CD14-positive monocyte (primary cell): ENCODE measurements around the gene PAFAH1B2. TPM values are rescaled to one million over a fixed set of nuclear protein-coding genes. Genes with fewer than 3 reads are reported as not detected.
"Not testable (repeated sequence)": the region's sequence is repeated elsewhere in the genome, so short reads cannot be mapped to it uniquely, and the experiment has no call there.

Experiments
- DNase-seq, 3 donors: peaks; one replicate each; pipeline ENCODE4 v3.0.0-alpha.2; 2011 to 2022
- H2AFZ ChIP-seq: 2 replicates; pipeline ENCODE4 v1.6.0; 2012; ENCODE audit warnings: mild to moderate bottlenecking, low read depth, low read length, inconsistent platforms; ENCODE audit not compliant: insufficient read depth, poor library complexity, severe bottlenecking
- H3K27ac ChIP-seq, 2 donors: 1 replicate in 1 of 2; 2 replicates in 1 of 2; pipeline ENCODE4 v1.5.1; 2012 to 2013; ENCODE audit warnings: low read length in 2 of 2, control low read depth in 1 of 2, inconsistent platforms in 1 of 2, low read depth in 1 of 2, mild to moderate bottlenecking in 1 of 2
- H3K27me3 ChIP-seq, 2 donors: one replicate each; pipeline versions ENCODE4 v1.6.0 to v1.6.1; 2011 to 2013; ENCODE audit warnings: low read length in 2 of 2; ENCODE audit not compliant: control insufficient read depth in 2 of 2, insufficient read depth in 2 of 2
- H3K36me3 ChIP-seq, 2 donors: replicated peaks in 1 of 2; 1 replicate in 1 of 2; 2 replicates in 1 of 2; pipeline versions ENCODE4 v1.5.1 to v1.6.1; 2012 to 2013; ENCODE audit warnings: low read length in 2 of 2, control low read depth in 1 of 2, inconsistent platforms in 1 of 2, mild to moderate bottlenecking in 1 of 2; ENCODE audit not compliant: insufficient read depth in 2 of 2, control insufficient read depth in 1 of 2
- H3K4me1 ChIP-seq, 2 donors: 1 replicate in 1 of 2; 2 replicates in 1 of 2; pipeline versions ENCODE4 v1.5.1 to v1.6.1; 2012 to 2013; ENCODE audit warnings: low read length in 2 of 2, control low read depth in 1 of 2, inconsistent platforms in 1 of 2, mild to moderate bottlenecking in 1 of 2, moderate library complexity in 1 of 2; ENCODE audit not compliant: insufficient read depth in 2 of 2, control insufficient read depth in 1 of 2
- H3K4me2 ChIP-seq: replicated peaks from 2 replicates; pipeline ENCODE3; 2012; ENCODE audit warnings: low read length, moderate library complexity, mild to moderate bottlenecking; ENCODE audit not compliant: poor library complexity, severe bottlenecking; ENCODE audit errors: extremely low read depth
- H3K4me3 ChIP-seq, 3 experiments: fragments of 200-600 bp in 1 of 3; sonication (generic) in 1 of 3; replicated peaks in 1 of 3; 1 replicate in 2 of 3; 2 replicates in 1 of 3; pipeline ENCODE4 v1.5.1; 2011 to 2013; ENCODE audit warnings: low read length in 3 of 3, mild to moderate bottlenecking in 3 of 3, control low read depth in 2 of 3, low read depth in 2 of 3, inconsistent platforms in 1 of 3, moderate library complexity in 1 of 3
- H3K79me2 ChIP-seq: 2 replicates; pipeline ENCODE4 v1.6.0; 2012; ENCODE audit warnings: mild to moderate bottlenecking, control low read depth, inconsistent platforms, low read length, moderate library complexity; ENCODE audit not compliant: insufficient read depth
- H3K9ac ChIP-seq: 2 replicates; pipeline ENCODE4 v1.6.0; 2017; ENCODE audit warnings: low read length, mild to moderate bottlenecking; ENCODE audit not compliant: insufficient read depth, poor library complexity, severe bottlenecking
- H3K9me3 ChIP-seq, 2 donors: replicated peaks in 1 of 2; 1 replicate in 1 of 2; 2 replicates in 1 of 2; pipeline versions ENCODE4 v1.5.1 to v1.6.1; 2012 to 2013; ENCODE audit warnings: low read length in 2 of 2, control low read depth in 1 of 2; ENCODE audit not compliant: control insufficient read depth in 1 of 2, insufficient read depth in 1 of 2
- H4K20me1 ChIP-seq: 2 replicates; pipeline ENCODE4 v1.6.0; 2012; ENCODE audit warnings: mild to moderate bottlenecking, low read length, control low read depth, moderate library complexity; ENCODE audit not compliant: insufficient read depth
- H3K27ac Mint-ChIP-seq, 7 donors: one replicate each; pipeline ENCODE4 v1.8.0; 2020; ENCODE audit warnings: mild to moderate bottlenecking in 7 of 7, mixed read lengths in 7 of 7, moderate library complexity in 6 of 7, inconsistent platforms in 2 of 7
- H3K27me3 Mint-ChIP-seq, 3 donors: one replicate each; pipeline ENCODE4 v1.8.0; 2021 to 2022; ENCODE audit warnings: low read depth in 3 of 3, mild to moderate bottlenecking in 3 of 3, mixed read lengths in 3 of 3, moderate library complexity in 3 of 3, inconsistent platforms in 1 of 3
- H3K36me3 Mint-ChIP-seq, 2 donors: one replicate each; pipeline ENCODE4 v1.8.0; 2020; ENCODE audit warnings: mixed read lengths in 2 of 2, inconsistent platforms in 1 of 2, mild to moderate bottlenecking in 1 of 2
- H3K4me1 Mint-ChIP-seq: one replicate; pipeline ENCODE4 v1.8.0; 2020; ENCODE audit warnings: mild to moderate bottlenecking, mixed read lengths
- H3K4me3 Mint-ChIP-seq, 2 donors: one replicate each; pipeline ENCODE4 v1.8.0; 2020; ENCODE audit warnings: mild to moderate bottlenecking in 2 of 2, mixed read lengths in 2 of 2, moderate library complexity in 1 of 2
- H3K9me3 Mint-ChIP-seq, 7 donors: one replicate each; pipeline ENCODE4 v1.8.0; 2020 to 2022; ENCODE audit warnings: mixed read lengths in 7 of 7, mild to moderate bottlenecking in 6 of 7, moderate library complexity in 6 of 7, inconsistent platforms in 2 of 7
- CTCF ChIP-seq: fragments of 200-600 bp; IDR thresholded peaks from one replicate; pipeline ENCODE4 v1.8.0; 2022; ENCODE audit warnings: antibody characterized with exemption, mild to moderate bottlenecking
- WGBS: methylation state at CpG from one replicate; pipeline ENCODE4 v1.1.5; 2013; ENCODE audit warnings: missing lambda C conversion rate; ENCODE audit not compliant: insufficient coverage; 5-methylcytosine and 5-hydroxymethylcytosine counted together
- intact Hi-C, 2 donors: fragments of 100-400 bp; cut with micrococcal nuclease; formaldehyde crosslinking; loops; one replicate each; pipeline versions ENCODE4 v1.15.0 to v1.15.1; 2023
- polyA plus RNA-seq, 3 donors: library from polyadenylated mRNA; depleted of rRNA in 1 of 3; unstranded in 2 of 3; stranded (reverse) in 1 of 3; fragments of 300-500 nt in 2 of 3; fragments of >200 nt in 1 of 3; fragmentation: Illumina TruSeq in 2 of 3; gene quantifications; 1 replicate in 2 of 3; 2 replicates in 1 of 3; pipeline ENCODE4 v1.2.3, GENCODE V29; 2012 to 2021

Gene PAFAH1B2
- polyA plus RNA-seq, 3 donors, result 16.9 to 25.1 (median 23.7) TPM

- H3K79me2 ChIP-seq, result peaks cover 25% of the 10 kb centered on the region
- intact Hi-C loops, result loop anchor here (5.0 kb wide), 2 partner anchors 40 to 45 kb away; no protein-coding TSS in a partner anchor
- WGBS, result 94% methylated on average over 13 of the region's 22 CpGs
- no peak overlapping the region for H3K4me3 ChIP-seq
- no peak overlapping the region for H3K4me3 Mint-ChIP-seq
- no peaks in the 10 kb centered on the region for H4K20me1 ChIP-seq
- H3K9me3 ChIP-seq, result no peaks in the 10 kb centered on the region
- no peak overlapping the region for H2AFZ ChIP-seq
- no peak for DNase-seq
- H3K9me3 Mint-ChIP-seq, result no peaks in the 10 kb centered on the region
- H3K27me3 ChIP-seq, result no peaks in the 10 kb centered on the region
- no peak overlapping the region for H3K27ac ChIP-seq
- H3K36me3 Mint-ChIP-seq, result peaks cover 38 to 52% of the 10 kb centered on the region in 2 donors
- peaks cover 49% of the 10 kb centered on the region for H3K4me1 Mint-ChIP-seq
- H3K36me3 ChIP-seq, result peaks cover 19 to 34% of the 10 kb centered on the region in 2 donors
- no peak overlapping the region for H3K4me2 ChIP-seq
- H3K9ac ChIP-seq, result no peak overlapping the region
- H3K27ac Mint-ChIP-seq, result no peak overlapping the region
- peaks cover 52 to 63% of the 10 kb centered on the region in 2 donors for H3K4me1 ChIP-seq
- peak; percentile 47 for TF ChIP-seq CTCF
- H3K27me3 Mint-ChIP-seq, result peaks cover 0 to 4% (median 0%) of the 10 kb centered on the region in 3 donors
Observed at GRCh38 chr11:117181586-117182550, 37.8 kb downstream of the PAFAH1B2 start.

GRCh38 chr11:117182551-117182935 lies 38.5 kb downstream of the PAFAH1B2 start:
- Mint-ChIP-seq H3K9me3 (no peaks in the 10 kb centered on the region), H3K4me3 (no peak overlapping the region), H3K27me3 (peaks cover 0 to 4% (median 1%) of the 10 kb centered on the region in 3 donors), H3K4me1 (peaks cover 56% of the 10 kb centered on the region), H3K36me3 (peaks cover 43 to 59% of the 10 kb centered on the region in 2 donors), H3K27ac (peak overlapping the region in 1 of 7 donors; percentile 70)
- no peak overlapping the region for H3K4me3 ChIP-seq
- H3K27me3 ChIP-seq, result no peaks in the 10 kb centered on the region
- H3K79me2 ChIP-seq, result peaks cover 31% of the 10 kb centered on the region
- peaks cover 58 to 70% of the 10 kb centered on the region in 2 donors for H3K4me1 ChIP-seq
- WGBS, result 100% methylated on average over 4 of the region's 10 CpGs
- no peak for DNase-seq
- H3K27ac ChIP-seq, result no peak overlapping the region
- H3K9me3 ChIP-seq, result no peaks in the 10 kb centered on the region
- intact Hi-C loops, result loop anchor here (5.0 kb wide), 2 partner anchors 40 to 45 kb away; no protein-coding TSS in a partner anchor
- peaks cover 22 to 34% of the 10 kb centered on the region in 2 donors for H3K36me3 ChIP-seq
- no peak overlapping the region for H2AFZ ChIP-seq
- H3K4me2 ChIP-seq, result no peak overlapping the region
- H4K20me1 ChIP-seq, result no peaks in the 10 kb centered on the region
- H3K9ac ChIP-seq, result no peak overlapping the region
- no peak for TF ChIP-seq CTCF

GRCh38 chr11:117183178-117183577 lies 39.1 kb downstream of the PAFAH1B2 start:
- H3K4me2 ChIP-seq, H3K9me3 Mint-ChIP-seq, H3K27me3 ChIP-seq, H3K9ac ChIP-seq, DNase-seq, H3K27me3 Mint-ChIP-seq, H3K27ac Mint-ChIP-seq, H3K4me3 ChIP-seq, H3K27ac ChIP-seq, H2AFZ ChIP-seq, H3K9me3 ChIP-seq, H4K20me1 ChIP-seq, H3K4me3 Mint-ChIP-seq: not testable (repeated sequence)
- peaks cover 28 to 34% of the 10 kb centered on the region in 2 donors for H3K36me3 ChIP-seq
- Mint-ChIP-seq H3K4me1 (peaks cover 58% of the 10 kb centered on the region), H3K36me3 (peaks cover 50 to 65% of the 10 kb centered on the region in 2 donors)
- peaks cover 37% of the 10 kb centered on the region for H3K79me2 ChIP-seq
- H3K4me1 ChIP-seq, result peaks cover 62 to 70% of the 10 kb centered on the region in 2 donors
- 100% methylated on average over 7 of the region's 13 CpGs for WGBS
- intact Hi-C loops, result loop anchor here (5.0 kb wide), 2 partner anchors 39 to 44 kb away; no protein-coding TSS in a partner anchor
